LoVo (cell line): Measurements from ENCODE around the gene ITPR2.

Experiments used
- DNase-seq: peaks from one replicate; pipeline ENCODE4 v3.0.0-alpha.2; 2016; ENCODE audit warnings: low spot score

ITPR2 gene

GRCh38 chr12:26821212-26821701, 11.7 kb downstream of the ITPR2 start:
- DNase-seq = no peak

GRCh38 chr12:26818636-26819035, 14.4 kb downstream of the ITPR2 start:
- no peak for DNase-seq

GRCh38 chr12:26818201-26818600, 14.8 kb downstream of the ITPR2 start:
- no peak for DNase-seq

- no peak for DNase-seq
Observed at GRCh38 chr12:26817183-26817591, 15.8 kb downstream of the ITPR2 start.

- DNase-seq = no peak
Observed at GRCh38 chr12:26813812-26814211, 19.2 kb downstream of the ITPR2 start.

- no peak for DNase-seq
Observed at GRCh38 chr12:26810330-26810729, 22.7 kb downstream of the ITPR2 start.

- DNase-seq = no peak
Observed at GRCh38 chr12:26809611-26810285, 23.2 kb downstream of the ITPR2 start.

GRCh38 chr12:26808766-26809476, 24.1 kb downstream of the ITPR2 start:
- no peak for DNase-seq

- no peak for DNase-seq
Observed at GRCh38 chr12:26807292-26807691, 25.7 kb downstream of the ITPR2 start.

- DNase-seq = no peak
Observed at GRCh38 chr12:26806556-26806955, 26.4 kb downstream of the ITPR2 start.

- no peak for DNase-seq
Observed at GRCh38 chr12:26805401-26805971, 27.5 kb downstream of the ITPR2 start.

GRCh38 chr12:26803552-26803951, 29.4 kb downstream of the ITPR2 start:
- DNase-seq = no peak

- DNase-seq = no peak
Observed at GRCh38 chr12:26801486-26801885, 31.5 kb downstream of the ITPR2 start.

GRCh38 chr12:26800858-26801257, 32.1 kb downstream of the ITPR2 start:
- DNase-seq = no peak

GRCh38 chr12:26800347-26800746, 32.6 kb downstream of the ITPR2 start:
- DNase-seq = no peak

GRCh38 chr12:26799741-26800140, 33.3 kb downstream of the ITPR2 start:
- DNase-seq = no peak

GRCh38 chr12:26798640-26799039, 34.4 kb downstream of the ITPR2 start:
- DNase-seq = no peak

GRCh38 chr12:26798023-26798422, 35.0 kb downstream of the ITPR2 start:
- DNase-seq = no peak

- DNase-seq = no peak
Observed at GRCh38 chr12:26795910-26796309, 37.1 kb downstream of the ITPR2 start.

- no peak for DNase-seq
Observed at GRCh38 chr12:26791301-26791791, 41.6 kb downstream of the ITPR2 start.

- no peak for DNase-seq
Observed at GRCh38 chr12:26790645-26790994, 42.4 kb downstream of the ITPR2 start.

- DNase-seq = peak; percentile 38
Observed at GRCh38 chr12:26789731-26790644, 43.0 kb downstream of the ITPR2 start.
